Esophagus mucosa (tissue), 1 donor: ENCODE measurements around the gene LIFR. TPM values are rescaled to one million over a fixed set of nuclear protein-coding genes. Genes with fewer than 3 reads are reported as not detected.
"Not testable (repeated sequence)": the region's sequence is repeated elsewhere in the genome, so short reads cannot be mapped to it uniquely, and the experiment has no call there.

Experiments used
- ATAC-seq: fragments of 200-7000 bp; cut with Tn5 transposase; one replicate; pipeline ENCODE4 v1.9.1; 2020
- total RNA-seq: library from RNA; stranded (reverse); gene quantifications from one replicate; pipeline ENCODE4 v1.2.4, GENCODE V29; 2023
- donor health status: DM: yes; HTN: yes; CAD: no.

Gene LIFR
- total RNA-seq, 1 donor from 2014 or later: 6.9 TPM

- no peak for ATAC-seq
These were observed 9.7 kb downstream of the LIFR start for GRCh38 chr5:38546691-38547146.

DNA sequence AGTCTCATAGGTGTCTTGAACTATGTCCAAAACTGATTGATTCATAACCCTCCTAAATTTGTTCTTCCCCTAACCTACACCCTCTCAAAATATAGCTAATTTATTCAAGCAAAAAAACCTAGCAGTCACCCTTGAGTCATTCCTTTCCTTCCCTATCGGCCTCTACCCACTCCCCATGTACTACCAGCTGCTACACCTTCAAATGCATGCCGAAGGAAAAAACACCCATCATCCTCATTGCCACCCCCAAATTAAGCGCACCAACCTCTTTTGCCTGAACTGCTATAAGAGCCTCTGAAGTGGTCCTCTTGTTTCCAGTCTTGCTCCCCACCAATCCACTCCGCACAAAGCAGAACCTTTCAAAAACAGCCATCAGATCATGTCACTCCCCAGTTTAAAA is 12.6 kb downstream of the LIFR start:
- ATAC-seq: no peak

DNA sequence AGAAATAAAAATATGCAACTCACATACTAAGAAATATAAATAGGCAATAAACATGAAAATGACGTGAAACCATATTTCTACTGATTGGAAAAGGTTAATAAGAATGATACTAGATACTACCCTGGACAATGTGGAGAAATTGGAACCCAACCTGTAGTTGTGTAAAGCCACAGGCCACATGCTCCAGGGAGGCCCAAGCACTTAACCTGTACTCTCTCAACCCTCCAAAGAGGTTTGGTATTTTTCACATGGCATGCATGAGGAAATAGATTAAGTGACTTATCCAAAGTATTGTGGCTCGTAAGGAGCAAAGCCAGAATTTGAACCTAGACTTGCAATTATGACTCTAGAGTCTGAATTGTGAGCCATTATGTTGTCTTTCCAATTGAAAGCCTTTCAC is 13.4 kb downstream of the LIFR start:
- ATAC-seq: no peak

GRCh38 chr5:38541174-38541725 is 15.2 kb downstream of the LIFR start:
- no peak for ATAC-seq

- ATAC-seq: no peak
These were observed 16.1 kb downstream of the LIFR start for GRCh38 chr5:38540314-38540713.

DNA sequence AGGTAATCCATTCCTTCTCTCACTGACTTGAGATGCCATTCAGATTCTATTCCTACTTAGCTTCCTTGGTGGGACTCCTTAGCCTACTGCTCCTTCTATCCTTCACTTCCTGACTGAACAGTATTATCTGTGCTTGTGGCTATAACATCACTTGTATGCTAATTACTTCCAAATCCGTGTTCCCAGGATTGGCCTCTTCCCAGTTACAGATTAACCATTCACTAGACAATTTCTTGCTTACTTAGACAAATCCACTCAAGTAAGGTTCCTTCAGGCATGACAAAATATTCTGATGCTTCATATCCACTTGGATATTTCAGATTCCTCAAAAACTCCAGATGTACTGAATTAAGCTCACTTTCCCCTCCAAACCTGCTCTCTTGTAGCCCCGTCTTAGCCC is 18.3 kb downstream of the LIFR start:
- ATAC-seq: no peak

GRCh38 chr5:38537505-38537904 is 18.9 kb downstream of the LIFR start:
- no peak for ATAC-seq

DNA sequence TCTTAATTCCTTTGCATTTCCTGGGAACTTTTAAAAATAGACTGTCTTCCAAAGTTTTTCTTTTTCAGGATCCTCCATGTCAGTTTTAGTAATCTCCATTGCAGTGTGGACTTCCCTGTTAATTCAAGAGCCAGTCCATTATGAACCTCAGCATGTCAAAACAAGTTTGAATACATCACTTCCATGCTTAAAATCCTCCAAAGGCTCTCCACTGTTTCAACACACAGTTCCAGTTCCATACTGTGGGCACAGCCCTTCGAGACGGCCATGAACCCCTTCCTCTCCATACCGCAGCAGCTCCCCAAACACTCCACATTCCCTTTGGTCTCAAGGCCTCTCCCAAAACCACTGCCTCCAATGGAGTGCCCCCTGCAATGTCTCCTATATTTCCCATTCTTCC is 19.5 kb downstream of the LIFR start:
- ATAC-seq: no peak

- ATAC-seq: no peak
These were observed 20.6 kb downstream of the LIFR start for GRCh38 chr5:38535845-38536244.

- ATAC-seq: peak; percentile 55
These were observed 21.1 kb downstream of the LIFR start for GRCh38 chr5:38535248-38535750.

DNA sequence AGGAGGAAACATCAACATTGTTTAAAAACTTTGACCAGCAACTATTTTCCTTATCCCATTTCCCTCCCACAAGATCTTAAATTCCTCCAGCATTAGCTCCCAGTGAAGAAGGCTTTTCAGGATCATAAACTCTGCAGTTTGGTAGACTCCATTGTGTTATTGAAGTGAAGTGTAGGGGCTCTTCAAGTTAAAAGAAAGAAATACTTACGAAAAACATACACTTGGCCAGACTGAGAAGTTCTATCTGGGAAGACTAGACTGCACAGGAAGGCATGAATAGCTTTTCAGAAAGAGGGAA is 22.3 kb downstream of the LIFR start:
- ATAC-seq: no peak

DNA sequence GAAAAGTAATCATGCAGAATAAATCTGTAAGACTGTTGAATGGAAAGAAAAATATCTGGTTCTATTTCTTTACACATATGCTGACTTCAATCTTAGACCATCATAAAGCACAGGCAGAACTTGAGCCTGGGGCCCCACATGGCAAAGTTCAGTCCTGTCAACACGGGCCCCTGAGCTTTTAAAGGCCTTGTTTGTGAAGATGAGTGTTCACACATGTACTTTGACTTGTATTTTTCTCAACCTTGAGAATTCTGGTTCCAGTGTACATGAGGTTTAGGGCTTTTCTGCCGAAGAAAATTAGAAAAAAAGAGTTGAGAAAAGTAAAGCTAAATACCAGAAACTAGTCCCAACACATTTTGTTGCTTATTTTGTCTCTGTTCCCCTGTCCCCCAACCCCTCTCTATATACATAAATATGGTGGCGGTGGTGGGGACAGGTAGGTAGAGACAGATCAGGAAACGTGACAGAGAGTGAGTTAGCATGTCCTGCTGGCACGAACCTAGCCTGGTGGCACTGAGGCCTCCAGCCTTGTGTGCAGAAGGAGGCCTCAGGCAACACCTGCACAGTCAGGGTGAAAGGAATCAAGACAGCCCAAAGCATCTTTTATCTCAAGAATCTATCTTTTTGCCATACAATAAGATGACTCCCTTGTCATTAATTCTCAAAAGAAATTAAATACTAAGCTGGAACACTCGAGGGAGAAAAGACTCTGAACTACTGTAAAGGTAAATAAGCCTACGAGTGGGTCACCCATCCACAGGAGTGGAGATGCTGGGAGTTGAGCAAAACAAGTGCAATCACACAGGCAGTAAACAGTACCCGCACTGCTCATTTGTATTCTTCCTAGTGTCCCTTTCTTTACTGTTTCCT is 22.9 kb downstream of the LIFR start:
- ATAC-seq: no peak

- no peak for ATAC-seq
These were observed 24.2 kb downstream of the LIFR start for GRCh38 chr5:38532165-38532669.

DNA sequence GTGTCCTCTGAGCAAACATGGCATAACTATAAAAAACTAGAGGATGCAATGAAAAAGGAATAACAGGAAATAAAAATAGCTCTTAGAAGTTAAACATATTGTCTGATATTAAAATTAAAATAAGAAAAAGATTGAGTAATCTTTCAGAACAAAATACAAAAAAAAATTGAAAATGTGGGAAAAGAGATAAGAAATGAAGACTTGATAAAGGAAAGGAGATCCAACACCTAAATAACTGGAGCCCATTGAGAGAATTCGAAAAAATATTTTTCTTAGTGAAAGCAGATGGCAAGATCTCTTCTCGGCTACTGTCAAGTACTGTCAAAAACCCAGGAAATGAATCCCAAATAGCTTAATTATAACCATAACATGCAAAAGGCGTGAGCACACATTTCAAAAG is 24.9 kb downstream of the LIFR start:
- no peak for ATAC-seq

DNA sequence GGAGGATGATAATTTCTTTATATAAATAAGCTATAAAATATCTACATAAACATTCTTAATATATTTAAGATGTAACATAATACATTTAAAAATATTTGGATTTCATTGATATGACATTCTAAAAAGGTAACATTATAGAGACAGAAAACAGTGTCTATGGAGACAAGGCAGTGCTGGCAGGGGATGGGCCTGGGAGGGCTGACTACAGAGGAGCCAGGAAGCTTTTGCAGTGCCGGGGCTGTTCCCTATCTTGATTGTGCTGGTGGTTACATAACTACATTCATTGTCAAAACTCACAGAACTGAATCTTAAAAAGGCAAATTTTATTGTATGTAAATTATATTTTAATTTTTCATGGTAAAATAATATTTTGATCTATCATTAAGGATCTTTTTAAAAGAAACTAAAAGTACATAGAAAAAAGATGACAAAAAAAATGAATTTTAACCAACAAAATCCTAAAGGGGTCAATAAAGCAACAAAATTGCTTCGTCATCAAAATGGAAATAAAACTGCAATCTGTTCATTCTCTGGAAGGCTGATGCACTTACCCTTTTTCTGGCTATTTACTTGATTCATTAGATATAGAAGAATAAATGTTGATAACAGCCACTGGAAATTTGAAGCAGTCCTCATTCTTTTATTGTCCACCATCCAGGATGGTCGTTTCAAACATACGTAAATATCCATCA is 26.3 kb downstream of the LIFR start:
- no peak for ATAC-seq

- ATAC-seq: no peak
These were observed 28.2 kb downstream of the LIFR start for GRCh38 chr5:38528162-38528703.

DNA sequence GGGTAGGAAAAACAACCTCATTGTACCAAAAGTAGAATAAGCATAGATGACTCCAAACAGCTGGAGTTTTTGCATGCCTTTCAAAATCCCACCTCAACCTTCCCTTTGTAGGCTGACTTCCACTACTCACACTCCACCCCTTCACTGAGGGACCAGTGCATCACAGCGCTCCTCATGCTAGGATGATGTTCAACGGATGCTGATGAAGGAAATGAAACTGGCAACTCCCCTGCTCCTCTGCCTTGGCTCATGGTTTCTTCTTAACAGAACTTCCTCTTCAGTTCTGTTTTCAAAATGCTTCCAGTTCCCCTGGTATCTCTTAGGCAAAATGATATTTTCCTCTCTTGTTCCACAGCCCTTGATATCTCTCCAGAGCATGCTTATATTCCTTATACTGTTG is 29.0 kb downstream of the LIFR start:
- ATAC-seq: no peak

GRCh38 chr5:38524022-38524421 is 32.4 kb downstream of the LIFR start:
- ATAC-seq: no peak

GRCh38 chr5:38519476-38519875 is 37.0 kb downstream of the LIFR start:
- no peak for ATAC-seq

- ATAC-seq: no peak
These were observed 38.1 kb downstream of the LIFR start for GRCh38 chr5:38518341-38518740.

DNA sequence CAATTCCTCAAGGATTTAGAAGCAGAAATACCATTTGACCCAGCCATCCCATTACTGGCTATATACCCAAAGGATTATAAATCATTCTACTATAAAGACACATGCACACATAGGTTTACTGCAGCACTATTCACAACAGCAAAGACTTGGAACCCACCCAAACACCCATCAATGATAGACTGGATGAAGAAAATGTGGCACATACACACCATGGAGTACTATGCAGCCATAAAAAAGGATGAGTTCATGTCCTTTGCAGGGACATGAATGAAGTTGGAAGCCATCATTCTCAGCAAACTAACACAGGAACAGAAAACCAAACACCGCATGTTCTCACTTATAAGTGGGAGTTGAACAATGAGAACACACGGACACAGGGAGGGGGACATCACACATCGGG is 39.8 kb downstream of the LIFR start:
- not testable (repeated sequence) for ATAC-seq

DNA sequence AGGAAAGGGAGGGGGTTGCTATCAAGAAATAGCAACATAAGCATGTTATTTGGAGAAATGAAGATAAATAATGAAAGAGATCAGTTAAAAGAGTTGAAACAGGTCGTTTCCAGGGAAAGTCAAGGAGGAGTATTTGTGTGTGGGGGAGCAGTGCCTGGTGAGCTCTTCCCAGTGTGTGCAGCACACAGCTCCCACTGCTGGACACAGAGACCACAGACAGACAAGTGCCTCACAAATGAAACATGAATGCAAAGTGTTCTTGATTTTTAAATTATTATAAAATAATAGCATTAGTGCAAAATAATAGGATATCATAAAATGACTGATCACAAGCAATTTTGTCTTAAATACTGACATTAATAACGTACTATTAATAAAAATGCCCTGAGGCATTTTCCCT is 40.8 kb downstream of the LIFR start:
- ATAC-seq: no peak

GRCh38 chr5:38515092-38515491 is 41.4 kb downstream of the LIFR start:
- ATAC-seq: no peak
